Spleen (tissue), 7 donors: ENCODE results near the gene CNBD2.

Experiments used
- CTCF ChIP-seq, 11 experiments: fragments of 200-600 bp in 7 of 11; fragments of 450-650 bp in 4 of 11; sonication (generic) in 4 of 11; IDR thresholded peaks in 8 of 11; conservative IDR thresholded peaks in 3 of 11; 1 replicate in 7 of 11; 2 replicates in 4 of 11; pipeline versions ENCODE4 v1.4.0 to v1.8.0; 2016 to 2021; ENCODE audit warnings: antibody characterized with exemption in 11 of 11, inconsistent platforms in 4 of 11, mild to moderate bottlenecking in 1 of 11
- POLR2A ChIP-seq, 3 donors: fragments of 450-650 bp; IDR thresholded peaks; one replicate each; pipeline ENCODE4 v1.5.1; 2017; ENCODE audit warnings: antibody characterized with exemption in 3 of 3, mild to moderate bottlenecking in 1 of 3
- POLR2AphosphoS5 ChIP-seq, 3 donors: sonication (generic); formaldehyde crosslinking; IDR thresholded peaks; one replicate each; pipeline ENCODE4 v1.5.1; 2017; ENCODE audit warnings: antibody characterized with exemption in 3 of 3
- donor health status: DM: no; HTN: no; CAD: no; lungs with moderate emphysema.
- donor health status: DM: no; HTN: no; CAD: no.
- donor health status: DM: no; HTN: no; CAD: no.

GRCh38 chr20:36055145-36055544, 86.8 kb downstream of the CNBD2 start:
- TF ChIP-seq POLR2A (IDR thresholded peaks at IDR 0.05) = no peak
- TF ChIP-seq CTCF (IDR thresholded peaks at IDR 0.05 in 8 of 11, conservative IDR thresholded peaks at IDR 0.05 in 3 of 11) = no peak
- no peak for TF ChIP-seq POLR2AphosphoS5 (IDR thresholded peaks at IDR 0.05)
